MG63 (cell line): ENCODE measurements around the gene BACE2. TPM values are rescaled to one million over a fixed set of nuclear protein-coding genes. Genes with fewer than 3 reads are reported as not detected.
"Not testable (repeated sequence)": the region's sequence is repeated elsewhere in the genome, so short reads cannot be mapped to it uniquely, and the experiment has no call there.

ENCODE experiments used
- DNase-seq: peaks from one replicate; pipeline ENCODE4 v3.0.0-alpha.2; 2020
- H3K27me3 ChIP-seq: fragments of 250-450 bp; sonication (Bioruptor Pico); 2 replicates; pipeline ENCODE4 v1.5.1; 2020; ENCODE audit warnings: mild to moderate bottlenecking, moderate library complexity
- H3K36me3 ChIP-seq: fragments of 250-450 bp; sonication (Bioruptor Pico); 2 replicates; pipeline ENCODE4 v1.5.1; 2020; ENCODE audit warnings: mild to moderate bottlenecking, moderate library complexity
- H3K4me3 ChIP-seq: fragments of 250-450 bp; sonication (Bioruptor Pico); 2 replicates; pipeline ENCODE4 v1.5.1; 2020; ENCODE audit warnings: mild to moderate bottlenecking, moderate library complexity
- H3K9me3 ChIP-seq: fragments of 250-450 bp; sonication (Bioruptor Pico); 2 replicates; pipeline ENCODE4 v1.5.1; 2020; ENCODE audit warnings: mild to moderate bottlenecking, moderate library complexity
- total RNA-seq: library from RNA; depleted of rRNA; stranded (reverse); fragments of >200 nt; shearing (Covaris generic); gene quantifications from 2 replicates; pipeline ENCODE4 v1.2.3, GENCODE V29; 2014; ENCODE audit warnings: low replicate concordance

The BACE2 gene
- total RNA-seq, 1 experiment from 2014 or later: 220 TPM

DNA sequence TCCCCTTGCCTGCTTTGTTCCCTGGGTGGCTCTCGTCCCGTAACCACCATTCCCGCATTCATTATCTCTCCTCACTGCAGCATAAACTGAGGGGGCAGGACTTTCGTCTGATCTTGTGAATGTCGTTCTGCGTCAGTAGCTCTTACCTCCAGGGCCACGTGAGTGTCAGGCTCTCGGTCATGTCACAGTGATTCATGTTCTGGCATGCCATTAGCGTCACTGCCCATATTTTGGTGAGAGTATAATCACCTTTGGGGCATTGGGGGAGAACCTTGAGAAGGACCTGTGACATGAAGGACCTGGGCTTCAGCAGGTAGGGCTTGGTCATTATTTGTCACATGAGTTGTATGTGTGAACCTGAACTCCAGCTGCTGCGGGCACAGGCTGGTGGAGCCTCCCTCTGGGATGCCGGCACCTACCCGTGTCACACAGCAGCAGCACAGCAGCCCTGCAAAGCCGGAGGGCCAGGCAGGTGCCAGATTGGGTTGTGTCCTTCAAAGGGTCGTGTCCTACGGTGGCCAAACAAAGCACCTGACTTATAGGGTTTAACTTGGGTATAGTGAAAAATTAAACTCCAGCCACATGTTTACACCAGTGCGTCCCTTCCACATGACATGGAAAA lies 68.5 kb downstream of the BACE2 start:
- DNase-seq: no peak
- no peak overlapping the region for H3K4me3 ChIP-seq
- H3K9me3 ChIP-seq: no peaks in the 10 kb centered on the region
- peaks cover 81% of the 10 kb centered on the region for H3K36me3 ChIP-seq
- H3K27me3 ChIP-seq: no peaks in the 10 kb centered on the region

GRCh38 chr21:41238081-41238796 lies 70.3 kb downstream of the BACE2 start:
- not testable (repeated sequence) for H3K4me3 ChIP-seq, H3K9me3 ChIP-seq, DNase-seq, H3K27me3 ChIP-seq
- H3K36me3 ChIP-seq: peaks cover 78% of the 10 kb centered on the region

DNA sequence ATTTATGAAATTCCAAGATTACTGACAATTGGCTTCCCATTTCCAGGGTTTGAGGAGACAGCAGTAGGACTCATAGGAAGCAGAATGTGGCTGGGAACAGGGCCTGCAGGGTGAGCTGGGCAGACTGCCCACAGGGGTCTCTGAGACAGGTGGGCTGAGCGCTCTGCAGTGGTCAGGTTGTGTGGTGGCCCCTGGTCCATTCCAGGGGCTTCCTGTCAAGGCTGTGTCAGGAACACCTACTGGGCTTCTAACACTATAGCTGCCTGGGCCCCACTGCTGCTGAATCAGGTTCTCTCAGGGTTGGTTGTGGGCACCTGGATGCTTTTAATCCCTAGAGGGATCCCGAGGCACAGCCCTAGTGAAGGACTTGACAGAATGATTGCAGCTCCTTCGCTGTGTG lies 72.1 kb downstream of the BACE2 start:
- no peaks in the 10 kb centered on the region for H3K9me3 ChIP-seq
- H3K27me3 ChIP-seq: no peaks in the 10 kb centered on the region
- no peak overlapping the region for H3K4me3 ChIP-seq
- H3K36me3 ChIP-seq: peaks cover 68% of the 10 kb centered on the region
- DNase-seq: no peak

DNA sequence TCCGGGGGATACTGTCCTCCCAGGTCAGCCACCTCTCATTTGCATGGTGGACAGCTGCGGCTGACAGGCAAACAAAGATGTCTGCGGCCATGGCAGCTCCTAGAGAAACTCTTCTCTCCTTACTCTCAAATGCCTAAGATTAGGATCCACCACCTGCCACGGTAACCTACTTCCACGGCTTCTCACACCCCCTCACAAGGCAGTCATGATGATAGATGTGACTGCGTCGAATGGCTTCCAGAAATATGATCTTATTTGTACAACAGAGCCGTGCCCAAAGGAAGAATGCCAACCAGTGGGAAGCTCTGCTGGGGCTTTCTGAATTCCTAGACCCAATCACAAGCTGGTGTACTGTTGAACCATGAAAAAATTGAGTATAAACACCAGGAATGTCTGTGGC lies 73.4 kb downstream of the BACE2 start:
- no peaks in the 10 kb centered on the region for H3K9me3 ChIP-seq
- no peak overlapping the region for H3K4me3 ChIP-seq
- H3K27me3 ChIP-seq: no peaks in the 10 kb centered on the region
- no peak for DNase-seq
- H3K36me3 ChIP-seq: peaks cover 65% of the 10 kb centered on the region

DNA sequence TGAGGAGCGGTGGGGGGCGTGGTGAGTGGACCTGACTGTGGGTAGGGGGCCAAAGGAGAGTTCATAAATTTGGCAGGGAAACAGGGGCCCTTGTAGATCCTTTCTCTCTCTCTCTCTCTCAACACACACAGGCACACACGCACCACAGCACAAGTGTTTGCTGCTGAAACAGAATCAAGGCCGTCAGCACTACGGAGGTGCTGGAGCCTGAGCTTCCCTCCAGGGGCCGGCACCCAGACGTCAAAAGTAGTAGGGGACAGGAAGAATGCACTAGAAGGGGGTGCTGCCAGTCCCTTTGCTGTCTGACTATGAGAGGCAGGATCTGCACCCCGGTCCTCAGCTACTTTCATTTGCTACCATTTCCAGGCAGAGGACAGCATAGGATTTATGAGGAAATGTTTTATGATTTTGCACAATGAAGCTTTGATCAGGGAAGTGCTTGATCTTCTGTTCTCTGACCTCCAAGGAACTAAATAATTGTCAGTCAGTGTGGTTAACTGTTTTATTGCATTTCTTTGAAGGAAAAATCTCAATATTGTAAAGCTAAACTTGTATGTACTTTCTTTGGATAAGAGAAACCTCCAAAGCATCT lies 74.4 kb downstream of the BACE2 start:
- H3K27me3 ChIP-seq: no peaks in the 10 kb centered on the region
- H3K9me3 ChIP-seq: no peaks in the 10 kb centered on the region
- H3K4me3 ChIP-seq: no peak overlapping the region
- H3K36me3 ChIP-seq: peaks cover 66% of the 10 kb centered on the region
- no peak for DNase-seq

- no peaks in the 10 kb centered on the region for H3K9me3 ChIP-seq
- DNase-seq: no peak
- H3K36me3 ChIP-seq: peaks cover 66% of the 10 kb centered on the region
- no peak overlapping the region for H3K4me3 ChIP-seq
- H3K27me3 ChIP-seq: no peaks in the 10 kb centered on the region
Observed at GRCh38 chr21:41243107-41243506, 75.1 kb downstream of the BACE2 start.

GRCh38 chr21:41244266-41244880 lies 76.4 kb downstream of the BACE2 start:
- peaks cover 70% of the 10 kb centered on the region for H3K36me3 ChIP-seq
- not testable (repeated sequence) for H3K4me3 ChIP-seq, H3K9me3 ChIP-seq

DNA sequence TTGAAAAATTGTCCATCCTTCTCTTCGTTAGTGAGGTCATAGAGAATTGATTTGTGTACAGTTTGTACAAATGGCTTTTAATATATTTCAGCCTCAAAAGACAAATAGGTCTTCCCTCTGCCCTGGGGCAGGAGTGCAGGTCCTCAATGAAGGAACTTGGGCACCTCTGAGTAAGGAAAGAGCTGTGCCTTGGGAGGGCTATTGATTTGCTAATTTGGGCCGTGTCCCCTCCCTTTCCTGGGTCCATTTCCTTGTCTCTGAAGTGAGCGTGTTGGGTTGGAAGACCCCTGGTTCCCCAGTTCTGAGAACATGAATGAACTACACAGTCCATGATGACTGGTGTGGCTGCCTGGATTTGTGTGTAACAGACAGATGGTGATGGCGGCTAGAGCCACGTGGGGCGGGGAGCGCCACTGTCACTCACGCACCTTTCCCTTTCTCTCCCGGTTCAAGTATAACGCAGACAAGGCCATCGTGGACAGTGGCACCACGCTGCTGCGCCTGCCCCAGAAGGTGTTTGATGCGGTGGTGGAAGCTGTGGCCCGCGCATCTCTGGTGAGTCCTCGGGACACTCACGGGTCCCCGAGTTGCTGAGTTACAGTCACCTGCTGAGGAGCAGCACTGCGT lies 77.7 kb downstream of the BACE2 start:
- no peak for DNase-seq
- no peak overlapping the region for H3K4me3 ChIP-seq
- H3K27me3 ChIP-seq: no peaks in the 10 kb centered on the region
- H3K9me3 ChIP-seq: no peaks in the 10 kb centered on the region
- peaks cover 68% of the 10 kb centered on the region for H3K36me3 ChIP-seq

More at GRCh38 chr21:41244266-41244880, 76.4 kb downstream of the BACE2 start:
- not testable (repeated sequence) for DNase-seq, H3K27me3 ChIP-seq

DNA sequence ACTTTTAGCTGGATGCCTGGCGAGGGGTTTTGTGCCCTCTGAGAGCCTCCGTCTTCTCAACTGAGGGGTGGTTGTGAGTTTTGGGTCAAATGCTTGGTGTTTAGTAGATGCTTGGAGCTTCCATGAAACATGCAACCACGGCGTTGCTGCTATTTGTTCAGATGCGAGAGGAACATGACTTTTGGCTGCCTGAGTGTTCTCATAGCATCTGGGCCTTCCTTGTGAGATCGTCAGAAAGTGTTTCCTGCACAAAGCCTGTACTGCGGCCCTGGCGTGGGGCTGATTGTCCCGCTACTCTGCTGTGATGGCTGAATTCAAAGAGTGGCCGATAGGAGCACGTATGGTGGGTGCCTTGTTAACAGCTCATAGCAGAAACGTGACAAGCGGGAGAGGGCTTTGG lies 78.8 kb downstream of the BACE2 start:
- H3K9me3 ChIP-seq: no peaks in the 10 kb centered on the region
- DNase-seq: no peak
- H3K4me3 ChIP-seq: no peak overlapping the region
- peaks cover 68% of the 10 kb centered on the region for H3K36me3 ChIP-seq
- H3K27me3 ChIP-seq: no peaks in the 10 kb centered on the region

GRCh38 chr21:41247561-41248545 lies 79.9 kb downstream of the BACE2 start:
- H3K36me3 ChIP-seq: peaks cover 73% of the 10 kb centered on the region
- no peak for DNase-seq
- no peaks in the 10 kb centered on the region for H3K27me3 ChIP-seq
- H3K4me3 ChIP-seq: no peak overlapping the region
- H3K9me3 ChIP-seq: no peaks in the 10 kb centered on the region

DNA sequence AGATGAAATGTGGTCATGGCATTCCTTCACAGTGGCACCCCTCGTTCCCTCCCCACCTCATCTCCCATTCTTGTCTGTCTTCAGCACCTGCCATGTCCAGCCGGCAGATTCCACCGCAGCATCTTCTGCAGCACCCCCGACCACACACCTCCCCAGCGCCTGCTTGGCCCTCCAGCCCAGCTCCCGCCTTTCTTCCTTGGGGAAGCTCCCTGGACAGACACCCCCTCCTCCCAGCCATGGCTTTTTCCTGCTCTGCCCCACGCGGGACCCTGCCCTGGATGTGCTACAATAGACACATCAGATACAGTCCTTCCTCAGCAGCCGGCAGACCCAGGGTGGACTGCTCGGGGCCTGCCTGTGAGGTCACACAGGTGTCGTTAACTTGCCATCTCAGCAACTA lies 81.5 kb downstream of the BACE2 start:
- Histone ChIP-seq H3K9me3 (no peaks in the 10 kb centered on the region), H3K4me3 (no peak overlapping the region), H3K36me3 (peaks cover 75% of the 10 kb centered on the region), H3K27me3 (no peaks in the 10 kb centered on the region)
- no peak for DNase-seq

DNA sequence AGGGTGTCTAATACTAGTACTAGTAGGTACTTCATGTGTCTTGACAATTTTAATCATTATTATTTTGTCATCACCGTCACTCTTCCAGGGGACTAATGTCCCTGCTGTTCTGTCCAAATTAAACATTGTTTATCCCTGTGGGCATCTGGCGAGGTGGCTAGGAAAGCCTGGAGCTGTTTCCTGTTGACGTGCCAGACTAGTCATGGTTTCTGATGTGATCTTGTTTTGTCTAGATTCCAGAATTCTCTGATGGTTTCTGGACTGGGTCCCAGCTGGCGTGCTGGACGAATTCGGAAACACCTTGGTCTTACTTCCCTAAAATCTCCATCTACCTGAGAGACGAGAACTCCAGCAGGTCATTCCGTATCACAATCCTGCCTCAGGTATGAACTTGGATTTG lies 82.6 kb downstream of the BACE2 start:
- no peak overlapping the region for H3K4me3 ChIP-seq
- H3K9me3 ChIP-seq: no peaks in the 10 kb centered on the region
- H3K36me3 ChIP-seq: peaks cover 85% of the 10 kb centered on the region
- H3K27me3 ChIP-seq: no peaks in the 10 kb centered on the region
- DNase-seq: no peak

DNA sequence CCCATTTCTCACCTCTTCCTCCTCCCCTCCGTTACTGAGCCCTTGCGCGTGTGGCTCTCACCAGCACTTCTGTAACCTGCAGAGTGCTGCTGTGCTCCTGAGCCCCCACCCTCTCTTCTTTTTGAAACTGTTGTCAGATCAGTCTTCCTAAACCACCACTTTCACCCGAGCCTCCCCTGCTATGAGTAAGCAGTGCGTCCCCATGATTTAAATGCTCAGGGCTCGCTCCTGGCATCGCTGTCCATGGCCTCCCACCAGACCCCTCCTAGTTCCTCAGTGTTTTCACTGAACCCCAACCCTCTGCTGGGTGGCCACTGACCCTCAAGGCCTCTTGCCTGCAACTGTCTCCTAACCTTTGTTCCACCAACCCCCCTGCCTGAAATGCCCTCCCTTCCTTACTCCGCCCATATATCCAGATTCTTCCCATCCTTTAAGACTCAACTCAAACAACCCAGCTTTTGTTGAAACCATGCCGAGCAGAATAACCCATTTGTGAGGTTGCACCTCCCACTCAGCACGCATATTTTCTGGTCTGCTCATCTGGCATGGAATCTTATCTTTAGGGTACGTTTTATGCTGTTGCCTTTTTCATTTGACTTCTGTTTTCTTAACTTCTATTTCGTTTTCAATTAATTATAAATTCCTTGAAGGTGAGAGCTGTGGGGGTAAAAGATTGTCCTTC lies 84.1 kb downstream of the BACE2 start:
- Histone ChIP-seq H3K36me3 (peaks cover 86% of the 10 kb centered on the region), H3K4me3 (no peak overlapping the region), H3K9me3 (no peaks in the 10 kb centered on the region), H3K27me3 (no peaks in the 10 kb centered on the region)
- no peak for DNase-seq

GRCh38 chr21:41254090-41254700 lies 86.2 kb downstream of the BACE2 start:
- H3K4me3 ChIP-seq: no peak overlapping the region
- H3K9me3 ChIP-seq: no peaks in the 10 kb centered on the region
- H3K27me3 ChIP-seq: no peaks in the 10 kb centered on the region
- DNase-seq: no peak
- H3K36me3 ChIP-seq: peaks cover 86% of the 10 kb centered on the region

- peaks cover 83% of the 10 kb centered on the region for H3K36me3 ChIP-seq
- no peaks in the 10 kb centered on the region for H3K9me3 ChIP-seq
- no peak overlapping the region for H3K4me3 ChIP-seq
- DNase-seq: no peak
- H3K27me3 ChIP-seq: no peaks in the 10 kb centered on the region
Observed at GRCh38 chr21:41255190-41255589, 87.2 kb downstream of the BACE2 start.
